ENCODE measurements around the gene PIK3IP1. TPM values are rescaled to one million over a fixed set of nuclear protein-coding genes. Genes with fewer than 3 reads are reported as not detected.

The PIK3IP1 gene
- total and polyA plus RNA-seq, 2 of the 8 experiments (the other 6 are each of a cell fraction or from before 2014, with no cell fraction given) = 1.00 to 1.3 TPM

- peak overlapping the region in 2 of 4 experiments; percentile 2 to 13; a peak in 1 of 7 replicates for H3K9ac ChIP-seq (replicated peaks in 1 of 4; ENCODE audit: extremely low read depth in 1 of 4, low read depth in 3 of 4, low read length in 3 of 4)
Measured at GRCh38 chr22:31244046-31244942, 48.0 kb downstream of the PIK3IP1 start.

More at GRCh38 chr22:31244046-31244942, 48.0 kb downstream of the PIK3IP1 start:
- H3K14ac ChIP-seq (ENCODE audit: insufficient read length) = no peak overlapping the region
- H3K4me3 ChIP-seq (ENCODE audit: extremely low read depth in 1 of 4, insufficient read depth in 2 of 4, low read depth in 3 of 4, low read length in 4 of 4) = no peak overlapping the region
- H4K5ac ChIP-seq (ENCODE audit: insufficient read length, low read depth, low read length) = no peak overlapping the region
- no peaks in the 10 kb centered on the region for H3K27me3 ChIP-seq (replicated peaks in 1 of 4; ENCODE audit: control insufficient read depth in 3 of 4, extremely low read depth in 1 of 4, insufficient read depth in 3 of 4, low read length in 3 of 4)
- no peak overlapping the region for H2AFZ ChIP-seq (ENCODE audit: low read length)
- H2BK15ac ChIP-seq (ENCODE audit: low read length) = no peak overlapping the region
- no peak overlapping the region for H3K4ac ChIP-seq (replicated peaks; ENCODE audit: insufficient read length, low read depth, low read length)
- TF ChIP-seq SIRT6 (IDR thresholded peaks at IDR 0.05; ENCODE audit: low read length) (no peak), JUND (IDR thresholded peaks at IDR 0.05; ENCODE audit: low read length) (peak; percentile 91), KDM1A (IDR thresholded peaks at IDR 0.05; ENCODE audit: borderline replicate concordance, low read length) (no peak), RFX5 (IDR thresholded peaks at IDR 0.05; ENCODE audit: borderline replicate concordance, low read depth, low read length) (no peak), JUN (IDR thresholded peaks at IDR 0.05; ENCODE audit: low read depth, low read length) (0 out of 2 replicates have a peak, but pooled peaks have one; percentile 43), RNF2 (IDR thresholded peaks at IDR 0.05; ENCODE audit: borderline replicate concordance, low read depth, low read length, missing control alignments, poor library complexity, severe bottlenecking) (no peak), E2F6 (IDR thresholded peaks at IDR 0.05) (no peak), KDM5A (IDR thresholded peaks at IDR 0.05; ENCODE audit: low read length) (no peak), TEAD4 (IDR thresholded peaks at IDR 0.05; ENCODE audit: low read depth, low read length) (peak; percentile 59; the same call in 1 of the 2 replicates), SAP30 (IDR thresholded peaks at IDR 0.05; ENCODE audit: insufficient read depth, insufficient replicate concordance, low read length) (no peak)
- H3K4me1 ChIP-seq (replicated peaks in 1 of 4; ENCODE audit: control insufficient read depth in 3 of 4, insufficient read depth in 4 of 4, low read length in 3 of 4) = peaks cover 8 to 21% (median 14%) of the 10 kb centered on the region in 4 experiments
- DNase-seq (ENCODE audit: low read depth in 1 of 2, low spot score in 2 of 2) (peak in 1 of 2 experiments; percentile 59), FAIRE-seq (no peak)
- H2BK20ac ChIP-seq (ENCODE audit: low read length) = no peak overlapping the region
- H4K8ac ChIP-seq (ENCODE audit: extremely low read depth, insufficient read depth, low read length) = no peak overlapping the region
- 58% methylated on average over 9 of the region's 9 CpGs; no CpG with 5 or more reads in 1 of the 2 experiments for WGBS, 2 experiments (ENCODE audit: extremely low coverage in 1 of 2, insufficient coverage in 1 of 2, insufficient read length in 1 of 2, insufficient replicate concordance in 2 of 2, low coverage in 1 of 2, low lambda C conversion rate in 2 of 2, missing lambda C conversion rate in 1 of 2)
- H3K9me3 ChIP-seq (ENCODE audit: insufficient read depth in 2 of 2, low read depth in 1 of 2, low read length in 1 of 2) = no peaks in the 10 kb centered on the region
- H3K23ac ChIP-seq (ENCODE audit: insufficient read length) = no peak overlapping the region
- no peak overlapping the region for H2BK5ac ChIP-seq (ENCODE audit: low read depth, low read length)
- no peak overlapping the region for H3K18ac ChIP-seq (ENCODE audit: extremely low read depth, low read length)
- no peaks in the 10 kb centered on the region for H3K36me3 ChIP-seq (ENCODE audit: control insufficient read depth in 2 of 4, insufficient read depth in 4 of 4, low read length in 3 of 4)
- 0 out of 2 replicates have a peak, but pooled peaks cover 2% of the 10 kb centered on the region for H3K79me1 ChIP-seq (ENCODE audit: low read depth, low read length)
- H4K91ac ChIP-seq (replicated peaks; ENCODE audit: insufficient read length, low read length) = no peak overlapping the region
- H4K20me1 ChIP-seq (replicated peaks in 1 of 2; ENCODE audit: control insufficient read depth in 1 of 2, insufficient read depth in 2 of 2, low read length in 2 of 2) = peaks cover 3 to 6% of the 10 kb centered on the region in 2 experiments
- H3K4me2 ChIP-seq (ENCODE audit: insufficient read depth in 1 of 2, low read depth in 2 of 2, low read length in 2 of 2) = peak overlapping the region in 1 of 2 experiments; percentile 22; a peak in 1 of 4 replicates
- H2AK5ac ChIP-seq (ENCODE audit: low read depth, low read length) = no peak overlapping the region
- ChIA-PET CTCF (ENCODE audit: partially characterized antibody) (interaction anchor here (1.2 to 4.3 kb wide), 13 partner anchors 11 to 48 kb away, joined by 3 to 28 read pairs (median 5); partner anchors contain the start of genes LIMK2 and PIK3IP1), POLR2A (ENCODE audit: partially characterized antibody) (interaction anchor here (0.5 to 2.9 kb wide), 10 partner anchors 9 to 607 kb away, joined by 3 to 7 read pairs (median 4); no protein-coding TSS in a partner anchor)
- no peak overlapping the region for H2BK12ac ChIP-seq (ENCODE audit: low read depth, low read length)
- H3K56ac ChIP-seq (replicated peaks; ENCODE audit: insufficient read length, low read depth, low read length) = no peak overlapping the region
- H3K79me2 ChIP-seq (ENCODE audit: control insufficient read depth in 1 of 2, insufficient read depth in 2 of 2, low read length in 2 of 2) = 0 out of 4 replicates have a peak, but pooled peaks cover 0 to under 1% of the 10 kb centered on the region in 2 experiments
- H3K27ac ChIP-seq (ENCODE audit: low read depth, low read length) = no peak overlapping the region; the same call in 1 of the 2 replicates
- H3K23me2 ChIP-seq (ENCODE audit: low read depth, low read length) = no peaks in the 10 kb centered on the region
- H2BK120ac ChIP-seq (replicated peaks; ENCODE audit: low read depth, low read length) = no peak overlapping the region
